GM12874 (cell line): ENCODE measurements around the gene KCNQ1.

Source experiments
- TF ChIP-seq, protein P1 (sequence below): IDR thresholded peaks from 2 replicates; pipeline ENCODE4 v1.5.1; 2011; ENCODE audit warnings: low read depth, mild to moderate bottlenecking, control low read depth, low read length, moderate library complexity; ENCODE audit not compliant: insufficient read depth

KCNQ1 gene

DNA sequence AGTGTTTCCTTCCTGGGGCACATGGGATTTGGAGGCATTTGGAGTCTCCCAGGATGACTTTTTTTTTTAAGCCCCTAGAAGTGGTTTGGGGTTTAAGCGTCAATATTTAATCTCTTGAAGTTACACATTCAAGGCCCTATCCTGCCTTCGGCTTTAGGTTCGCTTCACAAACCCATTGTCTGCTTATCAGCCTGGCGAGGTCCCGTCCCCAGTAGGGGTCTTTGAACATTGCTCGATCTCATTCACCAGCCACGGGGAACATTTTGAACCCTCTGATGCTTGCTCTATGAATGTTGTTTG is 75.9 kb downstream of the KCNQ1 start:
- TF ChIP-seq, protein P1, sequence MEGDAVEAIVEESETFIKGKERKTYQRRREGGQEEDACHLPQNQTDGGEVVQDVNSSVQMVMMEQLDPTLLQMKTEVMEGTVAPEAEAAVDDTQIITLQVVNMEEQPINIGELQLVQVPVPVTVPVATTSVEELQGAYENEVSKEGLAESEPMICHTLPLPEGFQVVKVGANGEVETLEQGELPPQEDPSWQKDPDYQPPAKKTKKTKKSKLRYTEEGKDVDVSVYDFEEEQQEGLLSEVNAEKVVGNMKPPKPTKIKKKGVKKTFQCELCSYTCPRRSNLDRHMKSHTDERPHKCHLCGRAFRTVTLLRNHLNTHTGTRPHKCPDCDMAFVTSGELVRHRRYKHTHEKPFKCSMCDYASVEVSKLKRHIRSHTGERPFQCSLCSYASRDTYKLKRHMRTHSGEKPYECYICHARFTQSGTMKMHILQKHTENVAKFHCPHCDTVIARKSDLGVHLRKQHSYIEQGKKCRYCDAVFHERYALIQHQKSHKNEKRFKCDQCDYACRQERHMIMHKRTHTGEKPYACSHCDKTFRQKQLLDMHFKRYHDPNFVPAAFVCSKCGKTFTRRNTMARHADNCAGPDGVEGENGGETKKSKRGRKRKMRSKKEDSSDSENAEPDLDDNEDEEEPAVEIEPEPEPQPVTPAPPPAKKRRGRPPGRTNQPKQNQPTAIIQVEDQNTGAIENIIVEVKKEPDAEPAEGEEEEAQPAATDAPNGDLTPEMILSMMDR: no peak

- TF ChIP-seq, protein P1: no peak
Observed at GRCh38 chr11:2521081-2521732, 76.4 kb downstream of the KCNQ1 start.

DNA sequence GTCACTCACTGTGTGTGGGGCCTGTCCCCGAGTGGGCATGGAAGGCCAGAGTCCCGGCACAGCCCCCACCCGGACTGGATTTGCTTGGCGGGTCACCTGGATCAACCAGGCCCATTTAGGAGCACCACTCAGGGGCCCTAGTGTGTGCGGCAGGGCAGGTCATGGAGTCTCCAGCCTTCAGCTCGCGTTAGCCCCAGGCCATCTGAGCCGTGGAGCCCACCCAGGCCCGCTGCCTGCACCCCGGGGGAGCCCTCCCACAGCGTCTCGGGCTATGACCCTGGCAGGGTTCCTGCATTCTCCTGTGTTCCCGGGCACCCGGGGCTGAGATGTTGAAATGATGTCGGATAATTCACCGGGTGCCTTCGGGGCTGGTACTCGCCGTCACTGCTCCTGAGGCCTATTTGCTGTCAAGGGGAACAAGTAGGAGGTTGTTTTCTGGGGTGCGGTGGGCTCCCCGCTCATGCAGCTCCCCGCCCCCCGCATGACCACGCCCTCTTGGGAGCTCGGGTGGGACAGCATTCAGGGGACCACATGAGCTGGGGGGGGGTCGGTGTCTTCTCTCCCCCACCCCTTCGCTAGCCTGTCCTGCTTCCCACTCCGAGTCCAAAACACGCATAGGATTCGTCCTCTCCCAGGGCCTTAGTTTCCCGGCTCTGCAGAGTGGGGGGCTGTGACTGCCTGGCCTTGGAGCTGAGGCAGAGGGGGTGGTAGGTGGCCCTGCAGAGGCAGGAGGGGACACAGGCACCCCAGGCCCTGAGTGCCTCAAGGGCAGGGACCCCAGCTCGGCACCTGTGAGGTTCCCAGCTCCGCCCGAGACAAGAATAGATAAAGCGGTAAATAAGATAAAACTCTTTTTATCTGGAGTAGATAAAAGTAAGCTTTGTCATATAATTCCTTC is 77.2 kb downstream of the KCNQ1 start:
- TF ChIP-seq, protein P1: no peak

DNA sequence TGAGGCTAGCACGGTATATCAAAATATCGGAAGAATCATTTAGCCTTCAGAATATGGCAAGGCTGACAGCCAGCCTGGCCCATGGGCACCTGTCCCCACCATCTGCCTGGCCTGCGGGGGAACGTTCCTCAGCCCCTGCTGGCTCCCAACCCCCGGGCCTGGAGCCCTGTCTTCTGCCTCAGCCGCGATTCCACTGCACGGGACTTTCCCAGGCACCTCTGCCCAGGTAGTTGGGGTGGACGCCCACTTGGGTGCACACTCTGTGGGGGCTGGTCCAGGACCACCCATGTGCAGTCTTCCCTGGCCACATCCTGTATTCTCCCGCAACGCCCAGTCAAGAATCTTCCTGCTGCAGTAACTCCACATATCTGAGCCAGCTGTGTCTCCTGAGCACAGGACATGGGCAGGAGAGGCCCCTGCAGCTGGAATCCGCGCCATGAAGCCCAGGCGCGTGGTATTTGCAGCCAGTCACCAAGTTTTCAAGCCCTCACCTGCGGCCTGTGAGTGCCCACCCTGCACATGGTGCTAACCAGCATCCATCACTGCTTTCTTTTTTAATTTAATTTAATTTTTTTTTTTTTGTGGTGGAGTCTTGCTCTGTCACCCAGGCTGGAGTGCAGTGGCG is 77.9 kb downstream of the KCNQ1 start:
- TF ChIP-seq, protein P1: no peak

GRCh38 chr11:2523821-2524391 is 79.1 kb downstream of the KCNQ1 start:
- TF ChIP-seq, protein P1: no peak

- TF ChIP-seq, protein P1: no peak
Observed at GRCh38 chr11:2524446-2525165, 79.8 kb downstream of the KCNQ1 start.
